B cell (primary cell): ENCODE data around the gene CLEC11A.

Experiments
- CTCF ChIP-seq: fragments of 200-600 bp; IDR thresholded peaks from one replicate; pipeline ENCODE4 v1.8.0; 2022; ENCODE audit warnings: antibody characterized with exemption, mild to moderate bottlenecking
- EZH2 ChIP-seq: IDR thresholded peaks from 2 replicates; pipeline ENCODE4 v1.6.1; 2012; ENCODE audit warnings: borderline replicate concordance, low read depth, mild to moderate bottlenecking, moderate library complexity, low read length; ENCODE audit not compliant: insufficient read depth, poor library complexity, severe bottlenecking

GRCh38 chr19:50743537-50743936 lies 20.4 kb downstream of the CLEC11A start:
- TF ChIP-seq CTCF, result no peak
- TF ChIP-seq EZH2, result no peak
